ENCODE measurements around the gene ACP5.
A peak's percentile ranks its signal among the peaks of the same experiment; 100 is the strongest.
"Not testable (repeated sequence)": the region's sequence is repeated elsewhere in the genome, so short reads cannot be mapped to it uniquely, and the experiment has no call there.

ACP5 gene

GRCh38 chr19:11570039-11570462, 7.4 kb downstream of the ACP5 start:
- no peaks in the 10 kb centered on the region for H3K36me3 ChIP-seq (ENCODE audit: insufficient read depth, low read length)
- no peak overlapping the region for H3K9ac ChIP-seq (ENCODE audit: insufficient read length)
- no peaks in the 10 kb centered on the region for H3K9me3 ChIP-seq (ENCODE audit: low read depth, low read length)
- no peak for DNase-seq (ENCODE audit: low read depth, low spot score)
- TF ChIP-seq EZH2 (IDR thresholded peaks at IDR 0.05) (no peak), FOXP2 (optimal IDR thresholded peaks at IDR 0.05; ENCODE audit: control extremely low read depth, extremely low read length, insufficient read depth) (no peak), POLR2AphosphoS5 (IDR thresholded peaks at IDR 0.05; ENCODE audit: borderline replicate concordance, low read depth, low read length) (no peak)
- no peak overlapping the region for H3K27ac ChIP-seq
- H3K4me3 ChIP-seq = no peak overlapping the region

DNA sequence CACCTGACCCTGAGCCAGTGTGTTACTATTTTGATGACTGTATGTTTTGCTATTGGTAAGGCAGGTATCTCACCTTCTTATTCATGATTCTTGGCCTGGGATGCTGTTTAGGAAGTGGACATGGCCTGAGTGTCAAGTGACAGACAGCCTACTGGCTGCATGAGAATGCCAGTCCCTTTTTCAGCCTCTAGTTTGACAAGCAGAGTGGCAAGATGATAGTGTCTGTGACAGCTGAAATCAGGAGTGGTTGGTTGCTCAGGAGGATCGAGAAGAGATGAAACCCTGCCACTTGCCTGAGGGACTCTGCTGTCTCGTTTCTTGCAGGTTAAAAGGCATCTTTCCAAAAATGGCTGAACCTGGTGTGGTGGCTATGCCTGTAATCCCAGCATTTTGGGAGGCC, 11.3 kb downstream of the ACP5 start:
- TF ChIP-seq POLR2AphosphoS5 (IDR thresholded peaks at IDR 0.05; ENCODE audit: borderline replicate concordance, low read depth, low read length) = no peak
- TF ChIP-seq EZH2 (IDR thresholded peaks at IDR 0.05) = no peak
- no peak for TF ChIP-seq FOXP2 (optimal IDR thresholded peaks at IDR 0.05; ENCODE audit: control extremely low read depth, extremely low read length, insufficient read depth)
- DNase-seq (ENCODE audit: low read depth, low spot score) = no peak
- Histone ChIP-seq H3K36me3 (ENCODE audit: insufficient read depth, low read length) (no peaks in the 10 kb centered on the region), H3K4me3 (no peak overlapping the region), H3K9me3 (ENCODE audit: low read depth, low read length) (no peaks in the 10 kb centered on the region), H3K27ac (no peak overlapping the region), H3K9ac (ENCODE audit: insufficient read length) (no peak overlapping the region)

DNA sequence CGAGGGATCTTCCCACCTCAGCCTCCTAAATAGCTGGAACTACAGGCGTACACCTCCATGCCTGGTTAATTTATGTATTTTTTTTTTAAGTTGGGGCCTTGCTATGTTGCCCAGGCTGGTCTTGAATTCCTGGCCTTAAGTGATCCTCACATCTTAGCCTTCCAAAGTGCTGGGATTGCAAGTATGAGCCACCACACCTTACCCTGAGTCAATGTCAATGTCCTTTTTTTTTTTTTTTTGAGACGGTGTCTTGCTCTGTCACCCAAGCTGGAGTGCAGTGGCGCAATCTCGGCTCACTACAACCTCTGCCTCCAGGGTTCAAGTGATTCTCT, 11.8 kb downstream of the ACP5 start:
- DNase-seq (ENCODE audit: low read depth, low spot score); H3K36me3 ChIP-seq (ENCODE audit: insufficient read depth, low read length); H3K4me3 ChIP-seq; H3K9me3 ChIP-seq (ENCODE audit: low read depth, low read length); H3K27ac ChIP-seq; H3K9ac ChIP-seq (ENCODE audit: insufficient read length): not testable (repeated sequence)

DNA sequence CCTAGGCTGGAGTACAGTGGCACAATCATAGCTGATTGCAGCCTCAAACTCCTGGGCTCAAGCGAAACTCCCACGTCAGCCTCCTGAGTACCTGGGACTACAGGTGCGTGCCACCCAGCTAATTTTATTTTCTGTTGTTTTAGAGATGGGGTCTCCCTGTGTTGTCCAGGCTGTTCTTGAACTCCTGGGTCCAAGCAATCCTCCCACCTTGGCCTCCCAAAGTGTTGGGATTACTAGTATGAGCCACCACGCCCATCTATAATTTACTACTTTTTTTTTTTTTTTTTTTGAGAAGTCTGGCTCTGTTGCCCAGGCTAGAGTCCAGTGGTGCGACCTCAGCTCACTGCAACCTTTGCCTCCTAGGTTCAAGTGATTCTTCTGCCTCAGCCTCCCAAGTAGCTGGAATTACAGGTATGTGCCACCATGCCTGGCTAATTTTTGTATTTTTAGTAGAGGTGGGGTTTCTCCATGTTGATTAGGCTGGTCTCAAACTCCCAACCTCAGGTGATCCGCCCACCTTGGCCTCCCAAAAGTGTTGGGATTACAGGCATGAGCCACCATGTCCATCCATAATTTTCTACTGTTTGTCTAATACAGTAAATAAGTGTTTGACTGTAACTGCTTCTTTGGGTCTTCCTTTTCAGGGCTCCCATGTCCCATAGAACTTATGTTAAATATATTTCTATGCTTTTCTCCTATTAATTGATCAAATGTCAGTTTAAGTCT, 13.2 kb downstream of the ACP5 start:
- not testable (repeated sequence) for DNase-seq (ENCODE audit: low read depth, low spot score); H3K9me3 ChIP-seq (ENCODE audit: low read depth, low read length); H3K27ac ChIP-seq; H3K9ac ChIP-seq (ENCODE audit: insufficient read length); H3K4me3 ChIP-seq; H3K36me3 ChIP-seq (ENCODE audit: insufficient read depth, low read length)

DNA sequence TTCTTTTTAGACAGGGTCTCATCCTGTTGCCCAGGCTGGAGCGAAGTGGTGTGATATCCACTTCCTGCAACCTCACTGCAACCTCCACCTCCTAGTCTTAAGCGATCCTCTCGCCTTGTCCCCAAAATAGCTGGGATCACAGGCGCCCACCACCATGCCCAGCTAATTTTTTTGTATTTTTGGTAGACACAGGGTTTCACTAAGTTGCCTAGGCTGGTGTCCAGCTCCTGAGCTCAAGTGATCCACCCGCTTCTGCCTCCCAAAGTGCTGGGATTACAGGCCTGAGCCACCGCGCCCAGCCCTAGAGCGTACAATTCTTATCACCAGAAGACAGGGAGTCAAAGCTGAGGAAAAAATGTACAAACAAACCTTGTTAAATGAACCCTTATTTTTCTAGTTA, 13.9 kb downstream of the ACP5 start:
- no peak overlapping the region for H3K4me3 ChIP-seq
- no peak for DNase-seq (ENCODE audit: low read depth, low spot score)
- no peaks in the 10 kb centered on the region for H3K9me3 ChIP-seq (ENCODE audit: low read depth, low read length)
- no peaks in the 10 kb centered on the region for H3K36me3 ChIP-seq (ENCODE audit: insufficient read depth, low read length)
- TF ChIP-seq EZH2 (IDR thresholded peaks at IDR 0.05) = no peak
- TF ChIP-seq FOXP2 (optimal IDR thresholded peaks at IDR 0.05; ENCODE audit: control extremely low read depth, extremely low read length, insufficient read depth) = no peak
- no peak for TF ChIP-seq POLR2AphosphoS5 (IDR thresholded peaks at IDR 0.05; ENCODE audit: borderline replicate concordance, low read depth, low read length)
- no peak overlapping the region for H3K27ac ChIP-seq
- H3K9ac ChIP-seq (ENCODE audit: insufficient read length) = no peak overlapping the region

DNA sequence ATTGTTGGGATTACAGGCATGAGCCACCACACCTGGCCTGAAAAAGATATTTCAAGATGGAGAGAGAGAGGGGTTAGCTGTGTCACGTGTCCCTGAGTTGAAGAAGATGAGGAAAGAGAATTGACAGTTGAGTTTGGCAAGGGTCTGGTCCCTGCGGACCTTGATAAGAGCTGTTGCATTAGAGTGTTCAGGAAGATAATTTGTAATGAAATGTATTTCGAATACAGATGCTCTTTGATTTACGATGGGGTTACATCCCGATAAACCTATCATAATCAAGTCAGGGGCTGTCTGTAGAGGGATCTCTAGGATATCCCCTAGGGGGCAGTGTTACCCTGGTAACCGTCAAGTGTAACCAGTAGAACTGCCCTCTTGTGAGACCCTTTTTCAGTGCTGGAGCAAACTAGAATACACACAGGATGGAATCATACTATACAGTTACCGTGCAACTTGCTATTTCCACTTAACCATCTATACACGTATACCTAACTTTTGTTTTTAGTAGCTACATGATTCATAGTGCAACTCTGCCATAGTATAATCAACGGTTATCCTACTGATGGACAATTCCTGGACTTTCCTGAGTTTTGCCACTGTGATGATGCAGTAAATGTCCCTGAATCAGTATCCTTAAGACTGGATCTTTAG, 16.9 kb downstream of the ACP5 start:
- DNase-seq (ENCODE audit: low read depth, low spot score) = peak; percentile 30
- Histone ChIP-seq H3K9me3 (ENCODE audit: low read depth, low read length) (no peaks in the 10 kb centered on the region), H3K27ac (no peak overlapping the region), H3K9ac (ENCODE audit: insufficient read length) (no peak overlapping the region), H3K4me3 (peak overlapping the region; percentile 99; the same call in 1 of the 2 replicates), H3K36me3 (ENCODE audit: insufficient read depth, low read length) (no peaks in the 10 kb centered on the region)
- TF ChIP-seq EZH2 (IDR thresholded peaks at IDR 0.05) = no peak
- no peak for TF ChIP-seq POLR2AphosphoS5 (IDR thresholded peaks at IDR 0.05; ENCODE audit: borderline replicate concordance, low read depth, low read length)
- TF ChIP-seq FOXP2 (optimal IDR thresholded peaks at IDR 0.05; ENCODE audit: control extremely low read depth, extremely low read length, insufficient read depth) = no peak

- peak; percentile 91 for DNase-seq (ENCODE audit: low read depth, low spot score)
- peak within 1 kb of the TSS; percentile 99 for H3K4me3 ChIP-seq
- H3K36me3 ChIP-seq (ENCODE audit: insufficient read depth, low read length) = peaks cover 4% of the 10 kb centered on the region; the same call in 1 of the 2 replicates
- H3K9me3 ChIP-seq (ENCODE audit: low read depth, low read length) = no peaks in the 10 kb centered on the region
- H3K27ac ChIP-seq = no peak within 1 kb of the TSS
- peak within 1 kb of the TSS; percentile 89 for H3K9ac ChIP-seq (ENCODE audit: insufficient read length)
- TF ChIP-seq POLR2AphosphoS5 (IDR thresholded peaks at IDR 0.05; ENCODE audit: borderline replicate concordance, low read depth, low read length) (peak; percentile 98), EZH2 (IDR thresholded peaks at IDR 0.05) (no peak), FOXP2 (optimal IDR thresholded peaks at IDR 0.05; ENCODE audit: control extremely low read depth, extremely low read length, insufficient read depth) (no peak)
Observed at GRCh38 chr19:11558881-11559828, 18.3 kb downstream of the ACP5 start, which contains the start of gene ELOF1. TSS of gene ELOF1 (minus strand) at chr19:11559230. CDS start at chr19:11554347, 4,883 bp downstream.

GRCh38 chr19:11556634-11557420, 20.6 kb downstream of the ACP5 start:
- peaks cover 15% of the 10 kb centered on the region; the same call in 1 of the 2 replicates for H3K36me3 ChIP-seq (ENCODE audit: insufficient read depth, low read length)
- H3K9ac ChIP-seq (ENCODE audit: insufficient read length) = no peak overlapping the region
- no peak overlapping the region for H3K27ac ChIP-seq
- no peak overlapping the region for H3K4me3 ChIP-seq
- TF ChIP-seq FOXP2 (optimal IDR thresholded peaks at IDR 0.05; ENCODE audit: control extremely low read depth, extremely low read length, insufficient read depth) (no peak), EZH2 (IDR thresholded peaks at IDR 0.05) (no peak), POLR2AphosphoS5 (IDR thresholded peaks at IDR 0.05; ENCODE audit: borderline replicate concordance, low read depth, low read length) (no peak)
- no peaks in the 10 kb centered on the region for H3K9me3 ChIP-seq (ENCODE audit: low read depth, low read length)
- no peak for DNase-seq (ENCODE audit: low read depth, low spot score)
